SK-N-SH (cell line): ENCODE measurements around the gene NHS. TPM values are rescaled to one million over a fixed set of nuclear protein-coding genes. Genes with fewer than 3 reads are reported as not detected.
A peak's percentile ranks its signal among the peaks of the same experiment; 100 is the strongest.

Source experiments
- CTCF ChIA-PET: fragments of 300-600, 350-600 bp; formaldehyde crosslinking; extraction: SDS; loops from one replicate; lab custom pipeline; 2021; lab: Yijun Ruan, JAX
- POLR2A ChIA-PET: fragments of 350-600 bp; sonication (Branson Sonifier 250); formaldehyde crosslinking; extraction: SDS; loops from one replicate; lab custom pipeline; 2020; ENCODE audit warnings: antibody characterized with exemption, inconsistent platforms; lab: Yijun Ruan, JAX
- DNase-seq: peaks from one replicate; pipeline ENCODE4 v3.0.0; 2012
- H2AFZ ChIP-seq: fragments of 200-600 bp; sonication (generic); 2 replicates; pipeline ENCODE4 v1.8.1; 2016; ENCODE audit warnings: antibody characterized with exemption, mild to moderate bottlenecking, low read depth
- H3F3A ChIP-seq: fragments of 200-600 bp; sonication (generic); replicated peaks from 2 replicates; pipeline ENCODE3; 2016; ENCODE audit warnings: antibody characterized with exemption, mild to moderate bottlenecking; ENCODE audit not compliant: insufficient read depth
- H3K27ac ChIP-seq, 2 experiments: fragments of 200-500 bp in 1 of 2; fragments of 200-600 bp in 1 of 2; sonication (Bioruptor generic) in 1 of 2; sonication (generic), shearing (Covaris generic) in 1 of 2; 2 replicates each; pipeline versions ENCODE4 v1.5.1 to v1.6.1; 2014 to 2016; ENCODE audit warnings: low read depth in 2 of 2, inconsistent platforms in 1 of 2, low read length in 1 of 2, mild to moderate bottlenecking in 1 of 2, mixed read lengths in 1 of 2
- H3K27me3 ChIP-seq: fragments of 200-600 bp; sonication (generic), shearing (Covaris generic); 2 replicates; pipeline ENCODE4 v1.6.1; 2016; ENCODE audit warnings: mixed run types; ENCODE audit not compliant: insufficient read depth
- H3K36me3 ChIP-seq, 2 experiments: fragments of 200-500 bp in 1 of 2; fragments of 200-600 bp in 1 of 2; sonication (Bioruptor generic) in 1 of 2; sonication (generic) in 1 of 2; replicated peaks in 1 of 2; 2 replicates each; pipeline versions ENCODE3 to v1.5.1; 2014 to 2016; ENCODE audit warnings: low read length in 1 of 2, mild to moderate bottlenecking in 1 of 2; ENCODE audit not compliant: insufficient read depth in 2 of 2, control insufficient read depth in 1 of 2
- H3K4me1 ChIP-seq, 2 experiments: fragments of 200-500 bp in 1 of 2; fragments of 200-600 bp in 1 of 2; sonication (Bioruptor generic) in 1 of 2; sonication (generic), shearing (Covaris generic) in 1 of 2; 2 replicates each; pipeline versions ENCODE4 v1.5.1 to v1.6.1; 2014 to 2016; ENCODE audit warnings: low read depth in 1 of 2, low read length in 1 of 2, mixed run types in 1 of 2; ENCODE audit not compliant: insufficient read depth in 2 of 2, control insufficient read depth in 1 of 2
- H3K4me2 ChIP-seq: fragments of 200-600 bp; sonication (generic), shearing (Covaris generic); 2 replicates; pipeline ENCODE4 v1.6.1; 2017; ENCODE audit warnings: mixed run types
- H3K4me3 ChIP-seq, 2 experiments: fragments of 200-500 bp in 1 of 2; fragments of 200-600 bp in 1 of 2; sonication (Bioruptor generic) in 1 of 2; sonication (generic), shearing (Covaris generic) in 1 of 2; 2 replicates each; pipeline versions ENCODE4 v1.5.1 to v1.8.1; 2014 to 2016; ENCODE audit warnings: low read depth in 2 of 2, inconsistent platforms in 1 of 2, low read length in 1 of 2, mild to moderate bottlenecking in 1 of 2, mixed read lengths in 1 of 2, moderate library complexity in 1 of 2
- H3K79me2 ChIP-seq: fragments of 200-600 bp; sonication (generic); 2 replicates; pipeline ENCODE4 v1.8.1; 2017; ENCODE audit warnings: mild to moderate bottlenecking; ENCODE audit not compliant: insufficient read depth
- H3K9ac ChIP-seq: fragments of 200-600 bp; sonication (generic); 2 replicates; pipeline ENCODE4 v1.6.1; 2017; ENCODE audit warnings: mixed run types
- H3K9me2 ChIP-seq: fragments of 200-600 bp; sonication (generic); 2 replicates; pipeline ENCODE4 v1.6.1; 2017; ENCODE audit warnings: mixed run types
- H3K9me3 ChIP-seq: fragments of 200-600 bp; sonication (generic); 2 replicates; pipeline ENCODE4 v1.6.1; 2017; ENCODE audit warnings: mixed run types, mild to moderate bottlenecking, moderate library complexity
- H4K20me1 ChIP-seq: fragments of 200-600 bp; sonication (generic); 2 replicates; pipeline ENCODE4 v1.6.1; 2017; ENCODE audit warnings: mild to moderate bottlenecking, mixed run types; ENCODE audit not compliant: insufficient read depth
- CHD2 ChIP-seq: fragments of 150-350 bp; IDR thresholded peaks from 2 replicates; pipeline ENCODE4 v1.6.1; 2018; ENCODE audit warnings: low read length; ENCODE audit not compliant: partially characterized antibody
- FOSL2 ChIP-seq: IDR thresholded peaks from 2 replicates; pipeline ENCODE4 v1.4.0; 2012; ENCODE audit warnings: low read depth, mild to moderate bottlenecking, moderate library complexity, borderline replicate concordance
- FOXJ3 ChIP-seq: sonication (generic); formaldehyde crosslinking; IDR thresholded peaks from 2 replicates; pipeline ENCODE4 v1.5.1; 2020; ENCODE audit warnings: mild to moderate bottlenecking, missing genetic modification reagents
- GABPA ChIP-seq: IDR thresholded peaks from 2 replicates; pipeline ENCODE4 v1.4.0; 2012; ENCODE audit warnings: low read depth, mild to moderate bottlenecking
- GATA2 ChIP-seq: sonication (generic); formaldehyde crosslinking; IDR thresholded peaks from 2 replicates; pipeline ENCODE4 v1.5.0; 2020; ENCODE audit warnings: mild to moderate bottlenecking, missing genetic modification reagents
- JUND ChIP-seq: IDR thresholded peaks from 2 replicates; pipeline ENCODE4 v1.4.0; 2012
- MEF2A ChIP-seq: IDR thresholded peaks from 2 replicates; pipeline ENCODE4 v1.4.0; 2012; ENCODE audit warnings: low read depth, borderline replicate concordance
- MXI1 ChIP-seq: IDR thresholded peaks from 2 replicates; pipeline ENCODE4 v1.6.1; 2012; ENCODE audit warnings: mild to moderate bottlenecking, low read depth, low read length, improper control_type of control experiment
- NFIC ChIP-seq: IDR thresholded peaks from 2 replicates; pipeline ENCODE4 v1.4.0; 2012; ENCODE audit warnings: borderline replicate concordance
- NRF1 ChIP-seq: IDR thresholded peaks from 2 replicates; pipeline ENCODE4 v1.6.1; 2012; ENCODE audit warnings: low read depth, mild to moderate bottlenecking, low read length
- POLR2AphosphoS5 ChIP-seq: IDR thresholded peaks from 2 replicates; pipeline ENCODE4 v1.6.1; 2012; ENCODE audit warnings: low read depth, low read length
- SIN3A ChIP-seq: IDR thresholded peaks from 2 replicates; pipeline ENCODE4 v1.6.1; 2012; ENCODE audit warnings: low read depth, mild to moderate bottlenecking, low read length, moderate library complexity, borderline replicate concordance
- TAF1 ChIP-seq: IDR thresholded peaks from 2 replicates; pipeline ENCODE4 v1.6.1; 2012; ENCODE audit warnings: low read depth, mild to moderate bottlenecking, low read length, moderate library complexity, borderline replicate concordance
- TCF12 ChIP-seq: IDR thresholded peaks from 2 replicates; pipeline ENCODE4 v1.4.0; 2012
- TEAD4 ChIP-seq: IDR thresholded peaks from 2 replicates; pipeline ENCODE4 v1.4.0; 2012; ENCODE audit warnings: mild to moderate bottlenecking, borderline replicate concordance; ENCODE audit not compliant: insufficient read depth
- YY1 ChIP-seq: IDR thresholded peaks from 2 replicates; pipeline ENCODE4 v1.4.0; 2012; ENCODE audit warnings: low read depth, mild to moderate bottlenecking
- WGBS: methylation state at CpG from one replicate; pipeline ENCODE4 v1.1.6; 2017; ENCODE audit warnings: low lambda C conversion rate; 5-methylcytosine and 5-hydroxymethylcytosine counted together
- polyA plus RNA-seq, 3 experiments: library from polyadenylated mRNA; depleted of rRNA; stranded (reverse); fragments of >200 nt; gene quantifications; 2 replicates each; pipeline ENCODE4 v1.2.3, GENCODE V29; 2012
- TF ChIP-seq, protein P1 (sequence below): fragments of 150-350 bp; IDR thresholded peaks from 2 replicates; pipeline ENCODE4 v1.6.1; 2016; ENCODE audit warnings: mild to moderate bottlenecking, low read depth, low read length
- TF ChIP-seq, protein P2 (sequence below): IDR thresholded peaks from 2 replicates; pipeline ENCODE4; 2012
- TF ChIP-seq, protein P3 (sequence below): fragments of 150-350 bp; IDR thresholded peaks from 2 replicates; pipeline ENCODE4 v1.6.1; 2017; ENCODE audit warnings: antibody characterized with exemption, low read length, low read depth, borderline replicate concordance
- TF ChIP-seq, protein P4 (sequence below): fragments of 200-600 bp; sonication (generic); IDR thresholded peaks from 2 replicates; pipeline ENCODE4 v1.6.1; 2017; ENCODE audit warnings: antibody characterized with exemption, mild to moderate bottlenecking, moderate library complexity
- TF ChIP-seq, protein P5 (sequence below): IDR thresholded peaks from 2 replicates; pipeline ENCODE4 v1.4.0; 2012; ENCODE audit warnings: low read depth
- TF ChIP-seq, protein P6 (sequence below): IDR thresholded peaks from 2 replicates; pipeline ENCODE4 v1.4.0; 2012; ENCODE audit warnings: low read depth, borderline replicate concordance

The NHS gene
- polyA plus RNA-seq, 1 of the 3 experiments (the other 2 are of a cell fraction) = 1.0 TPM

DNA sequence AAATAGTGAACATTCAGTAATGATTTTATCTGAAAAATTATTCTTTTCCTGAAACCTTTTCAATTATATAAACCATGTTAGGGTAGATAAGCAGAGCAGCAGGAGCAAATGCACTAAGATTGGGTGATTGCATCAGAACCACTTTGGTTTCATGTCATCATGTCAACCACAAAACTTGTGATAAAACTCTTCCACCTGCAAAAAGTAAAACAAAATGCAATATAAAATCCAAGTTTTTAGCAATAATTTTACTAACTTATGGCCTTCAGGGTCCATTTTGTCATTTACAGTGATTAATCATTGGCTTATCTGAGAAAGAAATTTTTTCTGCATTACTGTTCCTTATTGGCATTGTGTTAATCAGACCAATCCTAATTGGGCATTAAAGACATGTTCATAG, 42.4 kb downstream of the NHS start:
- no peak overlapping the region for H2AFZ ChIP-seq
- DNase-seq = no peak
- peaks cover 7 to 9% of the 10 kb centered on the region in 2 experiments; a peak in 2 of 4 replicates for H3K4me1 ChIP-seq
- H3K4me3 ChIP-seq = no peak overlapping the region
- H3K9me2 ChIP-seq = no peaks in the 10 kb centered on the region
- H3K9ac ChIP-seq = no peak overlapping the region
- no peak overlapping the region for H3K4me2 ChIP-seq
- ChIA-PET CTCF (no interaction called here), POLR2A (no interaction called here)
- no peaks in the 10 kb centered on the region; the same call in 1 of the 2 replicates for H3K27me3 ChIP-seq
- no peaks in the 10 kb centered on the region for H3K9me3 ChIP-seq
- no peaks in the 10 kb centered on the region for H3K36me3 ChIP-seq
- TF ChIP-seq TAF1 = no peak
- TF ChIP-seq, protein P1, sequence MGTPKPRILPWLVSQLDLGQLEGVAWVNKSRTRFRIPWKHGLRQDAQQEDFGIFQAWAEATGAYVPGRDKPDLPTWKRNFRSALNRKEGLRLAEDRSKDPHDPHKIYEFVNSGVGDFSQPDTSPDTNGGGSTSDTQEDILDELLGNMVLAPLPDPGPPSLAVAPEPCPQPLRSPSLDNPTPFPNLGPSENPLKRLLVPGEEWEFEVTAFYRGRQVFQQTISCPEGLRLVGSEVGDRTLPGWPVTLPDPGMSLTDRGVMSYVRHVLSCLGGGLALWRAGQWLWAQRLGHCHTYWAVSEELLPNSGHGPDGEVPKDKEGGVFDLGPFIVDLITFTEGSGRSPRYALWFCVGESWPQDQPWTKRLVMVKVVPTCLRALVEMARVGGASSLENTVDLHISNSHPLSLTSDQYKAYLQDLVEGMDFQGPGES = no peak
- TF ChIP-seq NFIC = no peak
- no peak for TF ChIP-seq GABPA
- no peak for TF ChIP-seq GATA2 (CRISPR knock-in tag)
- TF ChIP-seq, protein P2, sequence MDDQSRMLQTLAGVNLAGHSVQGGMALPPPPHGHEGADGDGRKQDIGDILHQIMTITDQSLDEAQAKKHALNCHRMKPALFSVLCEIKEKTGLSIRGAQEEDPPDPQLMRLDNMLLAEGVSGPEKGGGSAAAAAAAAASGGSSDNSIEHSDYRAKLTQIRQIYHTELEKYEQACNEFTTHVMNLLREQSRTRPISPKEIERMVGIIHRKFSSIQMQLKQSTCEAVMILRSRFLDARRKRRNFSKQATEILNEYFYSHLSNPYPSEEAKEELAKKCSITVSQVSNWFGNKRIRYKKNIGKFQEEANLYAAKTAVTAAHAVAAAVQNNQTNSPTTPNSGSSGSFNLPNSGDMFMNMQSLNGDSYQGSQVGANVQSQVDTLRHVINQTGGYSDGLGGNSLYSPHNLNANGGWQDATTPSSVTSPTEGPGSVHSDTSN = peak; percentile 16; the same call in 1 of the 2 replicates
- TF ChIP-seq POLR2AphosphoS5 = no peak
- no peaks in the 10 kb centered on the region for H4K20me1 ChIP-seq
- no peak overlapping the region; a peak in 1 of 4 replicates for H3K27ac ChIP-seq
- peaks cover 6% of the 10 kb centered on the region; the same call in 1 of the 2 replicates for H3K79me2 ChIP-seq
- peaks cover 9% of the 10 kb centered on the region for H3F3A ChIP-seq

DNA sequence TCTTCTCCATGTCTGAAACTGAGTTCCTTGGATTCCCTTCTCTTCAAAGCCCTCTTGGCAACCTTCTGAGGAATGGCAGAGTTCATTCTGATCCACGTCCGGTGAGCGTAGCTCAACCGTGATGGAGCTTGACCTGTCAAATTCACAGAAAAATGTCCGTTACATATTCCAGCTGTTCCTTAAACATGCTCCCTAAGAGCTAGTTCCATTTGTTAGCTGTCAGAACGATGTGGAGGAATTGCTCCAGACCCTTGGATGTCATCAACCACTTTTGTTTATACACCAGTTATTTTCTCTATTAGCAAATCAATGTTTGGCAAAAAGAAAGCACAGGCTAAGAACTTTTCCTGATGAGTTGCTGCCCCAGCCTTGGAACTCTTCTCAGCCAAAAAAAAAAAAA, 50.1 kb downstream of the NHS start:
- CTCF ChIA-PET = no interaction called here
- no peak for DNase-seq
- 71% methylated on average over 6 of the region's 6 CpGs for WGBS

More for the DNA sequence above, 50.1 kb downstream of the NHS start:
- POLR2A ChIA-PET = no interaction called here
- Histone ChIP-seq H3K4me2 (no peak overlapping the region), H3K9ac (no peak overlapping the region), H3F3A (no peaks in the 10 kb centered on the region), H3K27me3 (no peaks in the 10 kb centered on the region; the same call in 1 of the 2 replicates), H3K79me2 (no peaks in the 10 kb centered on the region), H3K4me1 (no peaks in the 10 kb centered on the region), H3K9me3 (no peaks in the 10 kb centered on the region), H3K36me3 (no peaks in the 10 kb centered on the region), H3K4me3 (no peak overlapping the region), H3K27ac (no peak overlapping the region), H2AFZ (no peak overlapping the region), H4K20me1 (no peaks in the 10 kb centered on the region), H3K9me2 (no peaks in the 10 kb centered on the region)
- TF ChIP-seq TEAD4 (no peak), GABPA (no peak), YY1 (no peak), NRF1 (no peak), TCF12 (no peak), SIN3A (no peak), CHD2 (no peak), JUND (no peak), FOSL2 (no peak), MEF2A (no peak), GATA2 (CRISPR knock-in tag) (no peak), FOXJ3 (CRISPR knock-in tag) (no peak), MXI1 (no peak), TAF1 (no peak)
- TF ChIP-seq, protein P3, sequence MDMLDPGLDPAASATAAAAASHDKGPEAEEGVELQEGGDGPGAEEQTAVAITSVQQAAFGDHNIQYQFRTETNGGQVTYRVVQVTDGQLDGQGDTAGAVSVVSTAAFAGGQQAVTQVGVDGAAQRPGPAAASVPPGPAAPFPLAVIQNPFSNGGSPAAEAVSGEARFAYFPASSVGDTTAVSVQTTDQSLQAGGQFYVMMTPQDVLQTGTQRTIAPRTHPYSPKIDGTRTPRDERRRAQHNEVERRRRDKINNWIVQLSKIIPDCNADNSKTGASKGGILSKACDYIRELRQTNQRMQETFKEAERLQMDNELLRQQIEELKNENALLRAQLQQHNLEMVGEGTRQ = no peak
- TF ChIP-seq, protein P4, sequence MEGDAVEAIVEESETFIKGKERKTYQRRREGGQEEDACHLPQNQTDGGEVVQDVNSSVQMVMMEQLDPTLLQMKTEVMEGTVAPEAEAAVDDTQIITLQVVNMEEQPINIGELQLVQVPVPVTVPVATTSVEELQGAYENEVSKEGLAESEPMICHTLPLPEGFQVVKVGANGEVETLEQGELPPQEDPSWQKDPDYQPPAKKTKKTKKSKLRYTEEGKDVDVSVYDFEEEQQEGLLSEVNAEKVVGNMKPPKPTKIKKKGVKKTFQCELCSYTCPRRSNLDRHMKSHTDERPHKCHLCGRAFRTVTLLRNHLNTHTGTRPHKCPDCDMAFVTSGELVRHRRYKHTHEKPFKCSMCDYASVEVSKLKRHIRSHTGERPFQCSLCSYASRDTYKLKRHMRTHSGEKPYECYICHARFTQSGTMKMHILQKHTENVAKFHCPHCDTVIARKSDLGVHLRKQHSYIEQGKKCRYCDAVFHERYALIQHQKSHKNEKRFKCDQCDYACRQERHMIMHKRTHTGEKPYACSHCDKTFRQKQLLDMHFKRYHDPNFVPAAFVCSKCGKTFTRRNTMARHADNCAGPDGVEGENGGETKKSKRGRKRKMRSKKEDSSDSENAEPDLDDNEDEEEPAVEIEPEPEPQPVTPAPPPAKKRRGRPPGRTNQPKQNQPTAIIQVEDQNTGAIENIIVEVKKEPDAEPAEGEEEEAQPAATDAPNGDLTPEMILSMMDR = no peak
- TF ChIP-seq, protein P5, sequence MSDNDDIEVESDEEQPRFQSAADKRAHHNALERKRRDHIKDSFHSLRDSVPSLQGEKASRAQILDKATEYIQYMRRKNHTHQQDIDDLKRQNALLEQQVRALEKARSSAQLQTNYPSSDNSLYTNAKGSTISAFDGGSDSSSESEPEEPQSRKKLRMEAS = no peak
- TF ChIP-seq, protein P6, sequence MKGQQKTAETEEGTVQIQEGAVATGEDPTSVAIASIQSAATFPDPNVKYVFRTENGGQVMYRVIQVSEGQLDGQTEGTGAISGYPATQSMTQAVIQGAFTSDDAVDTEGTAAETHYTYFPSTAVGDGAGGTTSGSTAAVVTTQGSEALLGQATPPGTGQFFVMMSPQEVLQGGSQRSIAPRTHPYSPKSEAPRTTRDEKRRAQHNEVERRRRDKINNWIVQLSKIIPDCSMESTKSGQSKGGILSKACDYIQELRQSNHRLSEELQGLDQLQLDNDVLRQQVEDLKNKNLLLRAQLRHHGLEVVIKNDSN = no peak
- TF ChIP-seq, protein P1 = no peak
